ENCODE data around the gene AAGAB. TPM values are rescaled to one million over a fixed set of nuclear protein-coding genes. Genes with fewer than 3 reads are reported as not detected.

The AAGAB gene
- total RNA-seq, 1 experiment from 2014 or later, result 40.1 TPM

DNA sequence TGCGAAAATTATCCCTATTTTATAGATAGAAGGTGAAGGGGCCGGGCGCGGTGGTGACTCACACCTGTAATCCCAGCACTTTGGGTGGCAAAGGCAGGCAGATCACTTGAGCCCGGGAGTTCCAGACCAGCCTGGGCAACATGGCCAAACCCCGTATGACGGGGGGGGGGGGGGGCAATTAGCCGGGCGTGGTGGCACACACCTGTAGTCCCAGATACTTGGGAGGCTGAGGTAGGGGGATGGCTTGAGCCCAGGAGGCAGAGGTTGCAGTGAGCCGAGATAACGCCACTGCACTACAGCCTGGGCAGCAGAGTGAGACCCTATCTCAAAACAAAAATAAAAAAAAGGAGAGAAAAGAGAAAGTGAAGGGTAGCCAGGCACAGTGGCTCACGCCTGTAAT lies 1.4 kb downstream of the AAGAB start:
- H3K23me2 ChIP-seq (ENCODE audit: insufficient read length, low read depth, low read length, poor library complexity, severe bottlenecking), result no peaks in the 10 kb centered on the region
- WGBS (ENCODE audit: extremely low coverage, insufficient read length, low lambda C conversion rate), result no CpG with 5 or more reads among the region's 12 CpGs
- no peaks in the 10 kb centered on the region for H4K20me1 ChIP-seq (ENCODE audit: control insufficient read depth, insufficient read depth, insufficient read length)
- peaks cover 2% of the 10 kb centered on the region for H3K79me1 ChIP-seq (ENCODE audit: insufficient read depth, low read depth, low read length, poor library complexity, severe bottlenecking)
- no peak overlapping the region for H3K9ac ChIP-seq (ENCODE audit: extremely low read depth, insufficient read length, low read length)
- no peak overlapping the region for H2BK15ac ChIP-seq (ENCODE audit: low read depth, low read length)
- no peaks in the 10 kb centered on the region for H3K27me3 ChIP-seq (ENCODE audit: insufficient read depth, low read length)
- TF ChIP-seq, protein P1, sequence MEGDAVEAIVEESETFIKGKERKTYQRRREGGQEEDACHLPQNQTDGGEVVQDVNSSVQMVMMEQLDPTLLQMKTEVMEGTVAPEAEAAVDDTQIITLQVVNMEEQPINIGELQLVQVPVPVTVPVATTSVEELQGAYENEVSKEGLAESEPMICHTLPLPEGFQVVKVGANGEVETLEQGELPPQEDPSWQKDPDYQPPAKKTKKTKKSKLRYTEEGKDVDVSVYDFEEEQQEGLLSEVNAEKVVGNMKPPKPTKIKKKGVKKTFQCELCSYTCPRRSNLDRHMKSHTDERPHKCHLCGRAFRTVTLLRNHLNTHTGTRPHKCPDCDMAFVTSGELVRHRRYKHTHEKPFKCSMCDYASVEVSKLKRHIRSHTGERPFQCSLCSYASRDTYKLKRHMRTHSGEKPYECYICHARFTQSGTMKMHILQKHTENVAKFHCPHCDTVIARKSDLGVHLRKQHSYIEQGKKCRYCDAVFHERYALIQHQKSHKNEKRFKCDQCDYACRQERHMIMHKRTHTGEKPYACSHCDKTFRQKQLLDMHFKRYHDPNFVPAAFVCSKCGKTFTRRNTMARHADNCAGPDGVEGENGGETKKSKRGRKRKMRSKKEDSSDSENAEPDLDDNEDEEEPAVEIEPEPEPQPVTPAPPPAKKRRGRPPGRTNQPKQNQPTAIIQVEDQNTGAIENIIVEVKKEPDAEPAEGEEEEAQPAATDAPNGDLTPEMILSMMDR (conservative IDR thresholded peaks at IDR 0.05), result no peak
- H3K4me2 ChIP-seq (ENCODE audit: insufficient read depth, insufficient read length, low read length), result peak overlapping the region; percentile 75
- no peak overlapping the region for H2BK20ac ChIP-seq (ENCODE audit: low read depth, low read length, poor library complexity, severe bottlenecking)
- Mint-ChIP-seq H3K36me3 (ENCODE audit: insufficient read depth in 1 of 3, low read depth in 3 of 3) (peaks cover 0 to 1% (median 1%) of the 10 kb centered on the region in 3 experiments; a peak in 3 of 7 replicates), H3K4me1 (peaks cover 5 to 13% of the 10 kb centered on the region in 2 experiments; a peak in 3 of 4 replicates), H3K4me3 (peak overlapping the region; percentile 96 to 99), H3K27me3 (ENCODE audit: low read depth) (peaks cover 23% of the 10 kb centered on the region), H3K27ac (no peak overlapping the region), H3K9me3 (no peaks in the 10 kb centered on the region; a peak in 1 of 5 replicates)
- H3K9me3 ChIP-seq (ENCODE audit: control insufficient read depth, low read depth, low read length), result no peaks in the 10 kb centered on the region
- H3K23ac ChIP-seq (ENCODE audit: insufficient read length, low read depth, low read length), result no peak overlapping the region
- no peak overlapping the region for H4K5ac ChIP-seq (ENCODE audit: insufficient read length, low read depth, low read length)
- no peak overlapping the region for H2BK12ac ChIP-seq (ENCODE audit: insufficient read length, low read depth, low read length)
- H3K4me1 ChIP-seq (ENCODE audit: insufficient read depth, low read length), result no peaks in the 10 kb centered on the region
- H2BK5ac ChIP-seq (ENCODE audit: insufficient read length, low read length), result no peak overlapping the region
- peaks cover 2% of the 10 kb centered on the region; the same call in 1 of the 2 replicates for H3K79me2 ChIP-seq (ENCODE audit: insufficient read depth, low read length)
- H4K91ac ChIP-seq (ENCODE audit: insufficient read length, low read depth, low read length), result no peak overlapping the region
- H3K27ac ChIP-seq (ENCODE audit: insufficient read length, low read depth, low read length), result no peak overlapping the region
- no peak overlapping the region for H3K4ac ChIP-seq (ENCODE audit: low read depth, low read length)
- no peak overlapping the region for H4K8ac ChIP-seq (replicated peaks; ENCODE audit: insufficient read length, low read depth, low read length)
- no peak overlapping the region for H3K14ac ChIP-seq (ENCODE audit: insufficient read depth, low read length)
- H3T11ph ChIP-seq (ENCODE audit: low read length), result no peak overlapping the region
- no peak overlapping the region for H2AFZ ChIP-seq (ENCODE audit: low read length)
- H3K56ac ChIP-seq (ENCODE audit: insufficient read length, low read depth, low read length), result no peak overlapping the region
- no peak overlapping the region for H2BK120ac ChIP-seq (ENCODE audit: low read depth, low read length, poor library complexity, severe bottlenecking)
- no peak for DNase-seq
- H2AK5ac ChIP-seq (ENCODE audit: insufficient read length, low read length), result no peak overlapping the region
- no peak overlapping the region for H3K18ac ChIP-seq (ENCODE audit: insufficient read length, low read depth, low read length)
